Mucosa of rectum (tissue), 2 donors: ENCODE measurements around the gene STRIP1.
"Not testable (repeated sequence)": the region's sequence is repeated elsewhere in the genome, so short reads cannot be mapped to it uniquely, and the experiment has no call there.

Source experiments
- H3K27ac ChIP-seq, 2 donors: one replicate each; pipeline ENCODE4 v1.7.0; 2013; ENCODE audit warnings: inconsistent platforms in 2 of 2, low read depth in 2 of 2, low read length in 2 of 2
- H3K27me3 ChIP-seq, 2 donors: one replicate each; pipeline ENCODE4 v1.7.0; 2013; ENCODE audit warnings: low read length in 2 of 2; ENCODE audit not compliant: control insufficient read depth in 2 of 2, insufficient read depth in 2 of 2
- H3K36me3 ChIP-seq, 2 donors: one replicate each; pipeline ENCODE4 v1.7.0; 2013; ENCODE audit warnings: low read length in 2 of 2; ENCODE audit not compliant: control insufficient read depth in 2 of 2, insufficient read depth in 2 of 2
- H3K4me1 ChIP-seq, 2 donors: one replicate each; pipeline ENCODE4 v1.7.0; 2013; ENCODE audit warnings: low read length in 2 of 2, mild to moderate bottlenecking in 1 of 2; ENCODE audit not compliant: control insufficient read depth in 2 of 2, insufficient read depth in 2 of 2
- H3K4me3 ChIP-seq, 2 donors: one replicate each; pipeline ENCODE4 v1.7.0; 2013; ENCODE audit warnings: low read length in 2 of 2
- H3K9ac ChIP-seq, 2 donors: one replicate each; pipeline ENCODE4 v1.7.0; 2013; ENCODE audit warnings: low read length in 2 of 2, low read depth in 1 of 2, mild to moderate bottlenecking in 1 of 2
- H3K9me3 ChIP-seq, 2 donors: one replicate each; pipeline ENCODE4 v1.7.0; 2013; ENCODE audit warnings: low read length in 2 of 2; ENCODE audit not compliant: control insufficient read depth in 2 of 2
- donor health status: healthy.
- donor health status: Normal muscosa, but diverticular disease.

STRIP1 gene

DNA sequence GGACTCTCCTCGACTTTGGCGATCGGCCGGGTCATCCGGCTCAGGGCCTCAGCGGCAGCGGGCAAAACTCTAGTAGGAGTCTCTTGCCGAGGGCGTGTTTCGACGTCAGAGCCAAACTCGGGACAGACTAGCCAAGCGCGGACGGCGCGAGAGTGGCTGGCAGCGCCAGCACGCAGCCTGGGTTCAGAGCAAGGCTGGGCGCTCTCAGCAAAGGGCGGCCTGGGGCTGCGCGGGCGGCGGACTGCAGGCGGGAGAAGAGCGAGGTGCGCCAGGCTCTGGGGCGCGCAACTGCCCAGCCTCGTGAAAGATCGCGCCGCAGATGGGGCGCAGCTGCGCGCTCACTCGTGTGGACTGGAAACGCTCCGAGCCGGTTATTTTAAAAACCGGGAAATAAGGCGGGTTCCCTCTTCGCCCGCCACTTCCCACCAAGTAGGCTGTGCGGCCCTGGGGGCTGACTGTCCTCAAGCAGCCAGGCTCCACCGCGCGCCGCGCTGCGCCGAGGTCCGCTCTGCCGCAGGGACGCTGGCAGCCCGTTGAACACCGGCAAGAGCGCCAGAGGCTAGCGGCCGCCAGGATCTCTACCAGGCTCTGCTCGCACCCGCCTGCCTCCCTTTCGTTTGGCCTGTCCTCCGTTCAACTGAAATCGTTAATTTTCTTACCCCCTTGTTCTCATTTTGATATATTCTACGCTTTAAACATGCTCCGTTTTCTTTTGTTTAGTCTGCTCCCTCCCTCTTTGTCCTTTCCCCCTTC lies 33.6 kb downstream of the STRIP1 start:
- H3K36me3 ChIP-seq = no peaks in the 10 kb centered on the region
- peaks cover 62% of the 10 kb centered on the region in 2 donors for H3K27me3 ChIP-seq
- H3K9me3 ChIP-seq = no peaks in the 10 kb centered on the region
- no peak overlapping the region for H3K9ac ChIP-seq
- no peak overlapping the region for H3K27ac ChIP-seq
- H3K4me1 ChIP-seq = peaks cover 5 to 6% of the 10 kb centered on the region in 2 donors
- no peak overlapping the region for H3K4me3 ChIP-seq

DNA sequence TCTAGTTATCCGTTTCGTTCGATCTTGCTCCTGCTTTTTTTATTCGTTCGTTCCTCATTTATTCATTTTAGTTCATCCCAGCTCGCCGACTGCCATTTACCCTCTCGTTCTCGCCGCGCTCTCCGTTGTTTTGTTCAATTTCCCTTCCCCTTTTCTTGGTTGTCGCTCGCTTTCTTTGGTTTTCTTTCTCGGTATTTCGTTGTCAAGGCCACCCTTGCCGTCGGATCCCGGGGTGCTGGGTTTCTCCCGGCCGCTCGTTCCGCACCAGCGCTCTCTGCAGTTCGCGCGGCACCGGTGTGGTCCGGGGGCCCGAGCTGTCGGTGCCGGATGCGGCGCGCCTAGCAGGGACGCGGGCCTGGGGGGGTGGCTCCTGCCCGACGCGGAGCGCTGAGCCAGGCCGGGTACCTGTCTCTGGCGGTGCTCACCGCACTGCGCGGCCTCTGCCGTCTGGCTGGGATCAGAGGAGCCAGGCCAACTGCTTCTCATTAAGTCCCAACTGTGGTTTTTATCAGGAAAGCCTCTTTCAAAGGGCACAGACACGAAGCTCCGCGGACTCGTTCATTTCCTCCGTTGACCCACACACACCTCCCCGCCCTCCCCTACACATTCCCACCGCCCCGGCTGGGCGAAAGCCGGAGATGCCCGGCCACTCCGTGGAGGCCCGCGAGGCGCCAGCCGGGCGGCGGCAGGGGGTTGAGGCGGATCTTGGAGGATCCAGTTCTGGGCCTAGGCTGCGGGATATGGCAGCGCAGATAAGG lies 34.4 kb downstream of the STRIP1 start:
- Histone ChIP-seq H3K9ac (no peak overlapping the region), H3K27ac (no peak overlapping the region), H3K4me1 (peaks cover 5 to 6% of the 10 kb centered on the region in 2 donors), H3K27me3 (peaks cover 65 to 66% of the 10 kb centered on the region in 2 donors), H3K9me3 (no peaks in the 10 kb centered on the region), H3K4me3 (no peak overlapping the region), H3K36me3 (no peaks in the 10 kb centered on the region)

DNA sequence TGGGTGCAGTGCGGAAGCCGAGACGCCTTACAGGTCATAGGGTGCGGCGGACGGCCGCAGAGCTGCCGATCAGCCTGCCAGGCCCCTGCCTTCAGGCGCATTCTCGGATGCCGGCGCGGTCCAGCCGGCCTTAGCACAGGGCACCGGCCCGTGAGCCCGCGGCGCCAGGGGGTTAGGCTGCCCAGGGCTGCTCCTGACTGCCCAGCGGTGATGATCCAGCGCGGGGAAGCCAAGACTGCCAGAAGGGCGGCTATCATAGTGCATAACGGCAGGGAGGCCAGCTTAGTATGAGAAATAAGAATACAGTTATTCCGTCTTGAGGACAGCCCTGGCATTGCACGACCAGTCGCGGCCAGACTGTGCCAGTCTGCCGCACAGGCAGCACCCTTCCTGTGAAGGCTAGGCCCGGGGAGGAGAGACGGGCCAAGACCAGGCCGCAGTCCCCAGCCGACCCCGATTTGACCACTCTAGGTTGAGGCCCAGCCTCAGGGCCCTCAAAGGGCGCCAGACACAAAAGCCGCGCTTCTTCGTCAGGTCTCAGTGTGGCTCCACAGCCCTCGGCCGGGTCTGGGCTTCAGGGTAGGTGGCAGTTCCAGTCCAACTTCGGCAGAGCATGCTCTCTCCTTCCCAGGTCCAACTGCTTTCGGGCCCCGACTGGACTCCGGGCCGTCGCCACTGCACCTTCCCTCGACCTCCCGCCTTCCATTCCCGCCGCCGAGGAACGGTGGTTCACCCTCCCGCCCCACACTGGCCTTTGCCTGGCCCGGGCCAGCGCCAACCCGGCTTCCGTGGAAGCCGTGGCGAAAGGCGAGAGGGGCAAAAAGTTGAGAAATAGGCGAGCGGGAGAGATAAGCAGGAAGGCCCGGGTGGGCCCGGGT lies 35.2 kb downstream of the STRIP1 start:
- H3K9me3 ChIP-seq = no peaks in the 10 kb centered on the region
- no peak overlapping the region for H3K27ac ChIP-seq
- peaks cover 5 to 6% of the 10 kb centered on the region in 2 donors for H3K4me1 ChIP-seq
- H3K9ac ChIP-seq = no peak overlapping the region
- H3K27me3 ChIP-seq = peaks cover 65 to 66% of the 10 kb centered on the region in 2 donors
- no peaks in the 10 kb centered on the region for H3K36me3 ChIP-seq
- no peak overlapping the region for H3K4me3 ChIP-seq

DNA sequence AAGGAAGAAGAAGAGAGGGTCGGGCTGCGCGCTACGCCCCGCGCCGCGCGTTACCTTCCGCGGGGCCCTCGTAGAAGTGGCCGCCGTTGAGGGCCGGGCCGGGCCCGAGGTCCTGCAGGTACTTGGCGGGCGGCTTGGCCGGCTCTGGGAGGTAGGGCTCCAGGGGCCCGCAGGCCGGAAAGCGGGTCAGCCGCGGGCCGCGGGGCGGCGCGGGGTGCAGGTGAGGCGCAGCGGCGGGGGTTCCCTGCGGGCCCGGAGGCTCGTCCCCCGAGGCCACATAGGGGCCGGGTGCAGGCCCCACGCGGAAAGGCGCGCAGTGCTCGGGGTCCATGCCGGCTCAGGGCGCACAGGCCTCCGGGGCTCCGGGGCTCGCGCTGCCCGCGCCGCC lies 35.9 kb downstream of the STRIP1 start:
- Histone ChIP-seq H3K4me1 (peaks cover 5 to 6% of the 10 kb centered on the region in 2 donors), H3K27ac (no peak overlapping the region), H3K9me3 (no peaks in the 10 kb centered on the region), H3K9ac (no peak overlapping the region), H3K36me3 (no peaks in the 10 kb centered on the region), H3K27me3 (peaks cover 65 to 66% of the 10 kb centered on the region in 2 donors), H3K4me3 (no peak overlapping the region)

GRCh38 chr1:110070671-110071242 lies 36.3 kb downstream of the STRIP1 start, which contains the start of gene ALX3:
TSS of gene ALX3 (minus strand) at chr1:110070672. CDS start at chr1:110070612, 60 bp downstream.
- H3K27me3 ChIP-seq = peaks cover 65 to 66% of the 10 kb centered on the region in 2 donors

DNA sequence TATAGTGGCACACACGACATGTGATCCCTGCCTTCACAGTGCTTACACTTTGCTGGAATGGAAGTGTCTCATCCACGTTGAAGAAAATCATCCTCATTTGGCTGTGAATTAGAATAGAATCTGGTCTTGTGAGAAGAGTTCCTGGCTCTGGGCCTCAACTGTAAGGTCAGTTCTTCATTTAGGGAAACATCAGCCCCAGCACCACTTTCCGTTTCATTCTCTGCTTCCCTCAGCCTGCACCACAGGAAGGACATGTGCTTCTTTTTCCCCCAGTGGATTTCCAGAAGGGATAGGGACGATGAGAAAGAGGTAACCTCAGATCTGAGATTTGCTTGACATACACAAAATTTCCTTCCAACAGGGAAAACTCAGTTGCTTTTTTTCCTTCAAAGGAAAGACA lies 39.7 kb downstream of the STRIP1 start:
- H3K4me3 ChIP-seq = no peak overlapping the region
- no peak overlapping the region for H3K9ac ChIP-seq
- H3K4me1 ChIP-seq = peaks cover 3 to 5% of the 10 kb centered on the region in 2 donors
- no peak overlapping the region for H3K27ac ChIP-seq
- no peaks in the 10 kb centered on the region for H3K36me3 ChIP-seq
- no peaks in the 10 kb centered on the region for H3K9me3 ChIP-seq
- peaks cover 36 to 43% of the 10 kb centered on the region in 2 donors for H3K27me3 ChIP-seq

More at GRCh38 chr1:110070671-110071242, 36.3 kb downstream of the STRIP1 start, which contains the start of gene ALX3:
- Histone ChIP-seq H3K36me3 (no peaks in the 10 kb centered on the region), H3K27ac (no peak within 1 kb of the TSS), H3K9ac (no peak within 1 kb of the TSS), H3K4me1 (peaks cover 5 to 6% of the 10 kb centered on the region in 2 donors), H3K9me3 (no peaks in the 10 kb centered on the region), H3K4me3 (no peak within 1 kb of the TSS)

- H3K27ac ChIP-seq = no peak overlapping the region
- H3K4me3 ChIP-seq = no peak overlapping the region
- no peaks in the 10 kb centered on the region for H3K9me3 ChIP-seq
- H3K27me3 ChIP-seq = peaks cover 13 to 17% of the 10 kb centered on the region in 2 donors
- no peaks in the 10 kb centered on the region for H3K36me3 ChIP-seq
- no peaks in the 10 kb centered on the region for H3K4me1 ChIP-seq
- H3K9ac ChIP-seq = no peak overlapping the region
Observed at GRCh38 chr1:110076789-110077500, 42.5 kb downstream of the STRIP1 start.

GRCh38 chr1:110079995-110080394 lies 45.6 kb downstream of the STRIP1 start:
- H3K4me3 ChIP-seq, H3K4me1 ChIP-seq, H3K36me3 ChIP-seq, H3K9me3 ChIP-seq, H3K27ac ChIP-seq, H3K9ac ChIP-seq: not testable (repeated sequence)
- peaks cover 19 to 24% of the 10 kb centered on the region in 2 donors for H3K27me3 ChIP-seq

DNA sequence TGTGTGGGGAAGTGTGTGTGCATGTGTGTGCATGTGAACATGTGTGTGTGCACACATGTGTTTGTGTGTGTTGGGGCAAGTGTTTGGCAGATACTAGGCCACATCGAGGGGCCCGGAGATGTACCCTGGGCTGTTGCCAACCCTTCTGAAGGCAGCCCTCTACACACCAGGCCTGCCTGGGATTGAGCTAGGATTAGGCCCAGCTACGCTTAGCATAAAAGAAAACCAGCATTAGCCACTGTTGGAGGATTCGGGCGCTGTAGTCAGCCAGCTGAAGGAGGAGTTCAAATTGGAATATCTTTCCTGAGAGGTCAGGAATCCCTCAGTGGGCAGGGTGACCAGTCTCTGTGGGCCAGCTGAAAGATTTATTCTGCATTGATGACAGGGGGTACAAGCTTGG lies 46.6 kb downstream of the STRIP1 start:
- H3K4me3 ChIP-seq = no peak overlapping the region
- peaks cover 25 to 26% of the 10 kb centered on the region in 2 donors for H3K27me3 ChIP-seq
- peaks cover 9% of the 10 kb centered on the region in 2 donors for H3K4me1 ChIP-seq
- H3K36me3 ChIP-seq = no peaks in the 10 kb centered on the region
- H3K9ac ChIP-seq = no peak overlapping the region
- H3K27ac ChIP-seq = no peak overlapping the region
- no peaks in the 10 kb centered on the region for H3K9me3 ChIP-seq
